Esophagus squamous epithelium (tissue), 5 donors: ENCODE measurements around the gene ITM2B. TPM values are rescaled to one million over a fixed set of nuclear protein-coding genes. Genes with fewer than 3 reads are reported as not detected.

Source experiments
- DNase-seq: peaks from one replicate; lab custom pipeline; 2025; lab: John Stamatoyannopoulos, UW
- H3K27ac ChIP-seq, 4 donors: fragments of 200-600 bp; sonication (generic); one replicate each; pipeline ENCODE4 v1.5.1; 2016 to 2019; ENCODE audit warnings: mild to moderate bottlenecking in 1 of 4
- H3K27me3 ChIP-seq, 4 donors: fragments of 200-600 bp; sonication (generic); 1 replicate in 3 of 4; 2 replicates in 1 of 4; pipeline versions ENCODE4 v1.5.1 to v1.6.0; 2017 to 2021; ENCODE audit warnings: antibody characterized with exemption in 1 of 4
- H3K36me3 ChIP-seq, 3 donors: fragments of 200-600 bp; sonication (generic); one replicate each; pipeline ENCODE4 v1.5.1; 2016 to 2019
- H3K4me1 ChIP-seq, 3 donors: fragments of 200-600 bp; sonication (generic); one replicate each; pipeline ENCODE4 v1.5.1; 2017 to 2019
- H3K4me3 ChIP-seq, 4 donors: fragments of 200-600 bp; sonication (generic); 1 replicate in 3 of 4; 2 replicates in 1 of 4; pipeline ENCODE4 v1.5.1; 2016 to 2019; ENCODE audit warnings: mild to moderate bottlenecking in 2 of 4, moderate library complexity in 1 of 4
- H3K9me3 ChIP-seq, 3 donors: fragments of 200-600 bp; sonication (generic); one replicate each; pipeline ENCODE4 v1.5.1; 2016 to 2019
- POLR2A ChIP-seq, 4 donors: fragments of 450-650 bp; IDR thresholded peaks; one replicate each; pipeline ENCODE4 v1.6.1; 2017; ENCODE audit warnings: antibody characterized with exemption in 4 of 4, mild to moderate bottlenecking in 4 of 4, moderate library complexity in 3 of 4
- WGBS, 2 donors: methylation state at CpG; one replicate each; pipeline ENCODE4 v1.1.5; 2018; 5-methylcytosine and 5-hydroxymethylcytosine counted together
- intact Hi-C: fragments of 100-400 bp; cut with DNase I; formaldehyde crosslinking; loops from one replicate; pipeline ENCODE4 v1.15.0; 2022
- total RNA-seq, 4 donors: library from RNA; depleted of rRNA; stranded (reverse); fragments of >200 nt; gene quantifications; one replicate each; pipeline ENCODE4 v1.1.0, GENCODE V29; 2016
- TF ChIP-seq, protein P1 (sequence below), 6 experiments: fragments of 450-650 bp in 4 of 6; fragments of 200-600 bp in 2 of 6; sonication (generic) in 2 of 6; IDR thresholded peaks; one replicate each; pipeline ENCODE4 v1.5.1; 2016 to 2019; ENCODE audit warnings: antibody characterized with exemption in 6 of 6, mild to moderate bottlenecking in 4 of 6, moderate library complexity in 4 of 6
- donor health status: DM: yes; HTN: yes; CAD: no.

Gene ITM2B
- total RNA-seq, 4 donors from 2014 or later = 418 to 554 (median 457) TPM

DNA sequence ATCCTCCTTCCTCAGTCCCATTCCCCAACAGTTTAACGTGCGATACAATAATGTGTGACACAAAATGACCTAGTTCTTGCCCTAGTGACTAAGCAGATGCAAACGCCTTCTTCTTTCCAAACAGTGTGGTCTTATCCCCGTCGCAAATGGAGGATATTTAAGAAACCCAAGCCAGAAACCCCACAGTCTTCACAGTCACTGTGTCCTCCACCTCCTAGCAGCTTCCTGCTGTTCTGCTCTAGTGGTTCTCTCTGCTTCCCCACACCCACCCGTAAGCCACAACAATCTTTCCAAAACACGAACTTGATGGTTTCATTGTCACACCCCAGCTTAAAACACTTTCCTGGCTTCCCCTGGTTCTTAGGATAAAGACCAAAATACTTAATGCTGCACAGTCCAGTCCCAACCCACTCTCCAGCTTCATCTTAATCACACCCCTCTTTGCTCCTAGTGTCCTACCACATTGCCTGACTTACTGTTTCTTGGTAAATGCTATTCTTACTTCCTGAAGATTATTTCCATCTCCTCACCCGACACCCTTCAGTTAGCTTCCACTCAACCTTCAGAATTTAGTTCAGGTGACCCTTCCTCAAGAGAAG lies 32.3 kb downstream of the ITM2B start:
- Histone ChIP-seq H3K36me3 (peaks cover 0 to 75% (median 13%) of the 10 kb centered on the region in 3 donors), H3K27ac (no peak overlapping the region), H3K9me3 (no peaks in the 10 kb centered on the region), H3K27me3 (no peaks in the 10 kb centered on the region), H3K4me1 (peaks cover 0 to 16% (median 0%) of the 10 kb centered on the region in 3 donors), H3K4me3 (no peak overlapping the region)
- intact Hi-C loops = no loop called here
- WGBS, 2 donors = 71 to 79% methylated on average over 8 of the region's 8 CpGs
- TF ChIP-seq POLR2A (IDR thresholded peaks at IDR 0.05) = no peak
- no peak for DNase-seq

- Histone ChIP-seq H3K4me1 (peaks cover 0 to 16% (median 0%) of the 10 kb centered on the region in 3 donors), H3K27me3 (no peaks in the 10 kb centered on the region), H3K27ac (no peak overlapping the region), H3K4me3 (no peak overlapping the region), H3K9me3 (no peaks in the 10 kb centered on the region), H3K36me3 (peaks cover 0 to 69% (median 12%) of the 10 kb centered on the region in 3 donors)
- intact Hi-C loops = no loop called here
- no peak for DNase-seq
- TF ChIP-seq POLR2A (IDR thresholded peaks at IDR 0.05) = no peak
- TF ChIP-seq, protein P1, sequence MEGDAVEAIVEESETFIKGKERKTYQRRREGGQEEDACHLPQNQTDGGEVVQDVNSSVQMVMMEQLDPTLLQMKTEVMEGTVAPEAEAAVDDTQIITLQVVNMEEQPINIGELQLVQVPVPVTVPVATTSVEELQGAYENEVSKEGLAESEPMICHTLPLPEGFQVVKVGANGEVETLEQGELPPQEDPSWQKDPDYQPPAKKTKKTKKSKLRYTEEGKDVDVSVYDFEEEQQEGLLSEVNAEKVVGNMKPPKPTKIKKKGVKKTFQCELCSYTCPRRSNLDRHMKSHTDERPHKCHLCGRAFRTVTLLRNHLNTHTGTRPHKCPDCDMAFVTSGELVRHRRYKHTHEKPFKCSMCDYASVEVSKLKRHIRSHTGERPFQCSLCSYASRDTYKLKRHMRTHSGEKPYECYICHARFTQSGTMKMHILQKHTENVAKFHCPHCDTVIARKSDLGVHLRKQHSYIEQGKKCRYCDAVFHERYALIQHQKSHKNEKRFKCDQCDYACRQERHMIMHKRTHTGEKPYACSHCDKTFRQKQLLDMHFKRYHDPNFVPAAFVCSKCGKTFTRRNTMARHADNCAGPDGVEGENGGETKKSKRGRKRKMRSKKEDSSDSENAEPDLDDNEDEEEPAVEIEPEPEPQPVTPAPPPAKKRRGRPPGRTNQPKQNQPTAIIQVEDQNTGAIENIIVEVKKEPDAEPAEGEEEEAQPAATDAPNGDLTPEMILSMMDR (IDR thresholded peaks at IDR 0.05) = no peak
Observed at GRCh38 chr13:48266150-48266549, 33.1 kb downstream of the ITM2B start.

DNA sequence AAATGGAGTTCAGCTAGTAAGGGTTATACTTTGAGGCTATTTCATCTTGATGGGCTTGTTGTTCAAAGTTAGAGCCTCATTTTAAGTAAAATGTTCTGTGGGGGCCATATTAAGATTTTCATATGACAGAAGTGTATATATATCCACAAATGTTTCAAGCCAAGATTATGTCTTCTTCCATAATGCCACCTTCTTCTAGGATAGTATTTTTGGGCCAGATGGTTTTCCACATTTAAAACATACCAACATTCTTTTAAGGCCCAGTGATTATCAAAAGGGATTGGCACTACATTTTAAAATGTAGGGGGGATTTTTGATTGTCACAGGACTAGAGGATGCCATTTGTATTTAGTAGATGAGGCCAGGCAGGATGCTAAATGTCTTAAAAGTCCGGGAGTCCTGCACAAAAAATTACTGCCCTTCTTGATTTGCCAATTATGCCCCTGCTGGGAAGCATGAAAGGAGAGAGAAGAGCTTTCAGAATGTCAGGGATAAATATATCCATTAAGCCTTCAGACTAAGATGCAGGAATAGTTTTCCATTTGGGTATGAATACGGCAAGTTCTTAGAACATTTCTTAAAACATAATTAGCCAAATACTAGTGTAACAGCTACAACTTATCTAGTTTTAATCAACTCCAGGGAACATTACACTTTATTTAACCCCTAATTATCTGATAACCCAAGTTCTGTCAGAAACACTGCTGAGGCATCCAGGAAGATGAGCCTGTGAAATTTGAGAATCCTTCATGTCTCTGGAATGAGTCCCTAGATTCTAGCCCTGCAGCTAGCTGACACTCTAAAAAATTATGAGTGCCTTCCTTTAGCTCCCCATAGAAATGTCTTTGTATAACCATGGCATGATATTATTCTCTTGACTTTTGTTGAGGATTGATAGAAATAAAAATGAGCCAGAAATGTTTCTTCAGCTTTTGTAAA lies 34.0 kb downstream of the ITM2B start:
- 80 to 90% methylated on average over 2 of the region's 2 CpGs for WGBS, 2 donors
- TF ChIP-seq, protein P1 (IDR thresholded peaks at IDR 0.05) = no peak
- no peak for TF ChIP-seq POLR2A (IDR thresholded peaks at IDR 0.05)
- intact Hi-C loops = no loop called here

DNA sequence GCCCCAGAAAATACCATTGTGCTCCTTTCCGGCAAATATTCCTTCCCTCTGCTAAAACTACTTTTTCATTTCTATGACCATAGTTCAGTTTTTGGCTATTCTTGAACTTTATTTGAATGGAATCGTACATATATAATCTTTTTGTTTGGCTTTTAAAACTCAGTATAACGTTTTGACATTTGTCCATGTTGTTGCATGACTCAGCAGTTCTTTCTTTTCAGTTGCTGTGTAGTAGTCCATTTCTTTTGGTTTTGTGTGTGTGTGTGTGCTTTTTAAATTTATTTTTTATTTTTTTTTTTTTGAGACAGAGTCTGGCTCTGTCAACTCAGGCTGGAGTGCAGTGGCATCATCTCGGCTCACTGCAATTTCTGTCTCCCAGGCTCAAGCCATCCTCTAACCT lies 35.0 kb downstream of the ITM2B start:
- peaks cover 0 to 53% (median 8%) of the 10 kb centered on the region in 3 donors for H3K36me3 ChIP-seq
- intact Hi-C loops = no loop called here
- H3K27ac ChIP-seq = no peak overlapping the region
- H3K9me3 ChIP-seq = no peaks in the 10 kb centered on the region
- H3K4me1 ChIP-seq = peaks cover 0 to 16% (median 0%) of the 10 kb centered on the region in 3 donors
- TF ChIP-seq, protein P1 (IDR thresholded peaks at IDR 0.05) = no peak
- no peak for TF ChIP-seq POLR2A (IDR thresholded peaks at IDR 0.05)
- no peak for DNase-seq
- H3K27me3 ChIP-seq = no peaks in the 10 kb centered on the region
- WGBS, 2 donors = 75 to 79% methylated on average over 4 of the region's 4 CpGs
- H3K4me3 ChIP-seq = no peak overlapping the region

More for the DNA sequence above, 34.0 kb downstream of the ITM2B start:
- Histone ChIP-seq H3K4me1 (peaks cover 0 to 16% (median 0%) of the 10 kb centered on the region in 3 donors), H3K27me3 (no peaks in the 10 kb centered on the region), H3K4me3 (no peak overlapping the region), H3K9me3 (no peaks in the 10 kb centered on the region), H3K27ac (no peak overlapping the region), H3K36me3 (peaks cover 0 to 60% (median 12%) of the 10 kb centered on the region in 3 donors)
- DNase-seq = no peak

DNA sequence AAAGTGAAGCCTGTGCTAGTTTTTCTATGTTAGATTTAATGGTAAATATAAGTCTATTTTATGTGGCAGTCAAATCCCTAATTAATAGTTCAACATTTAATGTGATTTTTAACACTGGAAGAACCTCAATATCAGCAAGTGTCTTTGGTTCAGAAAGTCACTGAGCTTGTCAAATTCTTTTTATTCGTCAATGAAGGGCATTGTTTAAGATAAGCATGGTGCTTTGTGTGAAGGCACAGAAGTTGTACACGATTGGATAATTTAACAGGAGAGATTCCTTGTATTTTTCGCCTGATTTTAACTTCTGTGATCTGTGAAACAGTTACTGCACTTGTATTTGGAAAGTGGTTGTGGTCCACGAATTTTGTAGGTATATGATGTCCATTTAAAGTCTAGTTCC lies 40.3 kb downstream of the ITM2B start:
- H3K36me3 ChIP-seq = peaks cover 0 to 21% (median 0%) of the 10 kb centered on the region in 3 donors
- no peaks in the 10 kb centered on the region for H3K4me1 ChIP-seq
- no peak overlapping the region for H3K27ac ChIP-seq
- H3K27me3 ChIP-seq = no peaks in the 10 kb centered on the region
- intact Hi-C loops = no loop called here
- WGBS, 2 donors = 76 to 84% methylated on average over 4 of the region's 4 CpGs
- TF ChIP-seq POLR2A (IDR thresholded peaks at IDR 0.05) = no peak
- TF ChIP-seq, protein P1 (IDR thresholded peaks at IDR 0.05) = no peak
- no peak overlapping the region for H3K4me3 ChIP-seq
- no peaks in the 10 kb centered on the region for H3K9me3 ChIP-seq
- no peak for DNase-seq
